GM19023 (cell line): ENCODE data around the gene BRD4.

Experiments
- ATAC-seq: cut with Tn5 transposase; IDR thresholded peaks from one replicate; pipeline ENCODE4 v1.9.1; 2021; ENCODE audit warnings: mild to moderate bottlenecking, moderate library complexity; ENCODE audit not compliant: unreplicated experiment

The BRD4 gene

DNA sequence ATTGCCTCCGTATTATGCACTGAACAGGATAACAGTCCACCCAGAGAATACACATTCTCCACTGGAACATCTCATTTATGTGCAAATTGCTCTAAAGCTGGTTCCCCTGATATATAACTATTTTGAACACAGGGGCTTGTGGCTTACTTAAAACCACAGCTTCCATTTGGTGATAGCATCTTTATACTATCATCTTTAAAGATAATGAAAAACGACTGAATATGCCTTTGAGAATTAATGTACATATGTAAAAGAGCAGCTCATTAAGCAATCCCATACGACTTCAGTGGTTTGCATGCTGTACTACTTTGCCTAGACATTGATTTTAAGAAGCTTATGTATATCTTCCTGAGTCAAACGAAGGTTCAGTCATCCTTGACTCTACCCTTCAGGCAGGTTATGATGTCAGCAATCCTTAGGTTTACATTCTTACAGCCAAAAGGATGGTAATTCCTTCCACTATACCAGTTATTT, 40.8 kb downstream of the BRD4 start:
- ATAC-seq: no peak

DNA sequence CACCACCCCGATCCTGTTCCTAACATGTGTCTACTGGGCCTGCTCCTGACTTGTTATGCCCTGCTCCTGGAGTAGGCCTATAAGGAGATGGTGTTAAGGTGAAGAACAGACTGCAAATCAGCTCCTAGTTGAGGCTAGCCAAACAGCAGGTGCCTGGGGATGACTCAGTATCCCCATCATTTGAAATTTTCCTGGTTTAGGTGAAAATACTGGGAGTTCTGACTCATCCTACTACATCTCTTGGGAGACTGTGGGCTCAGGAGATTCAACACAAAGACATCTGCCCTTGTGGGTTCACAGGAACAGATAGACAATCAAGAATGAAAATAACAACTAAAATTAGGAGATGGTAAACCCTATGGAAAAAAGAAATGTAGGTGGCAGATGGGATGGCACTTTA, 41.2 kb downstream of the BRD4 start:
- no peak for ATAC-seq

DNA sequence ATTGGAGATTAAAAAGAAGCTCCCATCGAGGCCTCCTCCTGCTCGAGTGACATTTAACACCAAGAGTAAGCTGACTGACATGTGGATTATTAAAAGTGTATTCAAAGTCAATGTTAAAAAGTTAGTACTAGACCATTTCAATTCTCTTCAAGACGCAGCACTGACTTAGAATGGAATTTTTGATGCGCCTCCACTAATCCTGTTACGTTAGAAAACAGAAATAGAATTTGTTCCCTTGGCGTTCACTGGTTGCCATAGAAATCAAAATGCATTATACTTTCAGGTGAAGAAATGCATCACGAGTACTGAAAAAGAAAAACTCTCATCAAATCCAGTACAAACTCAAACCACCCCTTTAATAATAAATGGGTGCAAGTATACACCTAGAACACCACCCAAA, 42.2 kb downstream of the BRD4 start:
- no peak for ATAC-seq

DNA sequence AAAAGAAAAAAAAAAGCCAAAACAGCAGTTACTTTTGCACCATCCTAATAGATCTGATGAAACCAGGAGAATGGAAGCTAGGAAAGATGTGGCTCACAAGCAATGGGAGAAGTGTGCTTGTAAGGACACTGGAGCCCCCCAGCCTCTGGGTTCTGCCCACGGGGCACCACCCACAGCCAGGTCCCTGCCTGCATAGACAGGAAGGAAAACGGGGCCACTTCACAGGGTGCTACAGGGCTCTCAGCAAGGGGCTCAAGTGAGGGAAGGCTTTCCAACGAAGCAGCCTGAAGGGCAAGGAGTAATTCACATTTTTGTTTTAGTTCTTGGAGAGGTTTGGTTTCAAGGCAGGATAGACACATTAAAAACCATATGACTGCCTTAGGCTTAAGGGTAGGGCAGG, 42.7 kb downstream of the BRD4 start:
- no peak for ATAC-seq

DNA sequence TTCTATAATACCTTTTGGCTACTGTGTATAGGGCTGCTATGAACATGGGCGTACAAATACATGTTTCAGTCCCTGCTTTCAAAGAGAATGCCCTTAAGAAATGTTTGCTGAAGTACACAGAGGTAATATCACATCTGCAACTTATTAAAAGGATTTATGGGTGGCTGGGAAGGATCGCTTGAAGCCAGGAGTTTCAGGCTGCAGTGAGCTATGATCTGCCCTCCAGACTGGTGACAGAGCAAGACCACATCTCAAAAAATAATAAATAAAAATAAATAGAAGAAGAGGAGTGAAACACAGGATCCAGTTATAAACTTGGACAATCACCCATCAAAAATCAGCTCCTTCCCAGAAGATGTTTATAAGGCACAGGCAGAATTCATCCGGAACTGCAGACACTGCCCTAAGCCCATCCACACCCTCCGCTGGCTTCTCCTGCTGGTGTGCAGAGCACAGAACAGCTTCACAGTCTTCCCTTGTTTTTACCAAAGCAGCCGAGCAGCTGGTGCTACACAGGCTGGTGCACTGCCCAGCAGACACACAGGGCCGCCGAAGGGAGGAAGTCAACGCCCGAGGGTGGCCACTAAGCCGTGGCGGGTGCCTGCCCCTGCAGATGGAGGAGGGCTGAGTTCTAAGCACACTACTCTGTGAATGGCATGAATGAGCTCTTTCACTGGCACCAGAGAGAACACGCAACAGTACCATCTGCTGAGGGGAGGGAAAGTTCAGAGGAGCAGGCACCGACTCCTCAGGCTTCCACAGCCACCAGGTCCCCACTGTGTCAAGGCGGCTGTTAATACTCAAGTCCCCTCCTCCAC, 44.0 kb downstream of the BRD4 start:
- no peak for ATAC-seq

DNA sequence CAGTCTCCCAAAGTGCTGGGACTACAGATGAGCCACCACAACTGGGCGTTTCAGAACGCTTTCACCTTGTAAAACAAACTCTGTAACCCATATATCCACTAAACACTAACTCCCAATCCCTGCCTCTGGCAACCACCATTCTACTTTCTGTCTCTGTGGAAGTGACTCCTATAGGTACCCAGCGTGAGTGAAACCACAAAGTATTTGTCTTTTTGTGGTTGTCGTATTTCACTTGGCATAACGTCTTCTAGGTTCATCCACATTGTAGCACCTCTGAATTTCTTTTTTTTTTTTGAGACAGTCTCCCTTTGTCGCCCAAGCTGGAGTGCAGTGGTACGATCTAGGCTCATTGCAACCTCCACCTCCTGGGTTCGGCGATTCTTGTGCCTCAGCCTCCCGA, 44.8 kb downstream of the BRD4 start:
- ATAC-seq: no peak

DNA sequence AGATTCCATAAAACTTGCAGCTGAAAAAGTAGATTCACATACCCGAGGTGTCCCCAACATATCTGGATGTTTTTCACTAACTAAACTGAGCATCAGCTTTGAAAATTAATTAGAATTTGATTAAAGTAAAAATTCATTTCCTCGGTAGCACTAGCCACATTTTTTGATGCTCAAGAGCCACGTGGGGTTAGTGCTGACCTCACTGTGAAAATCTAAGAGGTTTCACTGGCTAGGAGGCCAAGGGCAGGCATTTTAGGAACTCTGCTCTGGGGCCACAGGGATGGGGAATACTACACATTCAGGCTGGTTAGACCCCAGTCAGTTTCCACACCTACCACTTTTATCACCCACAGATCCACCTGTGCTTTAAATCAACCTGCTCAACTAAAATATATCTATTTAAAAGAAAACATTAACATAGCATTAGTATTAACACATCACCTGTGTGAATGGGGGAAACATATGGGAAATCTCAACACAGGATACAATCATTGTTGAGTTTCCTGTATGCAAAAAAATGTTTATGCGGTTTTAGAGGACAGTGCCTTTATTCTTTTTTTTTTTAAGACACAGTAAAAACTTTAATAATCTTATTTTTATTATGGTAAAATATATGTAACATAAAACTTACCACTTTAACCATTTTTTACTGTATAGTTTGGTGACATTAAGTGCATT, 45.5 kb downstream of the BRD4 start:
- no peak for ATAC-seq

DNA sequence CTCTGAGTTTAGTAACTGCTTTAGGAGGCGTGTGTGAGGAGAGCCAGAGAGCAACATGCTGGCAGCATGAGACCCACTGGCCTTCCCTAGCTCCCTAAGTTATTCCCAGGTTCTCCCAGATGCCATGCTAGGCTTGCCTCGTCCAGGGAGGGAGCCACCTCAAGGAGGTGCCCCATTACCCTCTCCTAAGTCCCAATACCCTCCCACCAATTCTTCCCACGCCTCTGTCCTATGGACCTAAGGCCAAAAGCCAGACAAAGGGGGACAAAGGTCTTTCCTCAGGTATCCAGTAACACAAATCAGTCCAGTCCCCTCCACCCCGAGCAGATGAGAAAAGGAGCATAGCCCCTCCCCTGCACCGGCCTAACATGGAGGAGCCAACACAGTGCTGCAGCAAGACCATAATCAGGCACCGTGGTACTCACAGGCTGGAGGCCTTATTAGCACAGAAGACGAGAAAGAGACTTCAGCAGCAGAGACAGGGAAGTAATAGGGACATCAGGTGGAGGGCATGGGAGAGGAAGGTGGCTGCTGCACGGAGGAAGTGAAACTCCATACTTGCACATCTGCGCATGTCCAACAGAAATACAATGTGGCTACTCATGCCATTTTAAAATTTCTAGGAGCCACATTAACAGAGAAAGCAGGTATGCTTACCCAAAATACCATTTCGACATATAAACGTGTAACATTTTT, 46.3 kb downstream of the BRD4 start:
- no peak for ATAC-seq

DNA sequence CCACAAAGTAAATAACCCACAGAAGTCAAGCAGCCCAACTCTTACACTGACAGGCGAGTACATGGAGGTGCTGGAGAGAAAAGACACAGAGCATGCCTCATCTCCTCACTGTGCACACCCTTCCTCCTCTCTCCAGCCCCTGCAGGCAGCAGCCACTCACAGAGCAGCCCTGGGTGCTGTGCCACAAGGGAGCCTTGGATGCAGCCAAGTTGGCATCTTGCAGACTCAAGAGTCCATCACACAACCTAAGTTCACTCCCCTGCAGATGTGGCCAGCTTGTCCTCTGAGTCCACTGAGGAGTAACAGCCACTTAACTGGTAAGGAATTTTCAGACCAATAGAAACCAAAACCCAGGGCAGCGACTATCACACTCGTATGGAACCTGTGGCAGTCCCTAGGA, 47.4 kb downstream of the BRD4 start:
- ATAC-seq: no peak

DNA sequence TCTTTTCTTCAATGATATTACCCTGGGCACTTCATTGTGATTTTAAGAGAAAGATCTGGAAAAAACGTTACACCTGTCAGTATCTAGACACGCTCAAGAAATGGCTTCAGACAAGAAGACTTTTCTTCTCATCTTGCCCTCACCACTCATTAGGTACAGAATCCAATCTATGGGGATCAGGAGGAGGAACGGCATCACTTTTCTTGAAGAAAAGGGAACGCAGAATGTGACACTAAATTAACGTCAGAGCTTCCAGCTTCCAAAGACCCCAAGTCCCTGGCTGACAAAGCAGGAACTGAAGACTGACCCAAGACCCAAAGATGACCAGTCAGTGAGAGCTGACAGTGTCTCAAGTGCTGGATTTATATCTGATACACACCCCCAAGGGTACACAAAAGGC, 48.2 kb downstream of the BRD4 start:
- no peak for ATAC-seq

DNA sequence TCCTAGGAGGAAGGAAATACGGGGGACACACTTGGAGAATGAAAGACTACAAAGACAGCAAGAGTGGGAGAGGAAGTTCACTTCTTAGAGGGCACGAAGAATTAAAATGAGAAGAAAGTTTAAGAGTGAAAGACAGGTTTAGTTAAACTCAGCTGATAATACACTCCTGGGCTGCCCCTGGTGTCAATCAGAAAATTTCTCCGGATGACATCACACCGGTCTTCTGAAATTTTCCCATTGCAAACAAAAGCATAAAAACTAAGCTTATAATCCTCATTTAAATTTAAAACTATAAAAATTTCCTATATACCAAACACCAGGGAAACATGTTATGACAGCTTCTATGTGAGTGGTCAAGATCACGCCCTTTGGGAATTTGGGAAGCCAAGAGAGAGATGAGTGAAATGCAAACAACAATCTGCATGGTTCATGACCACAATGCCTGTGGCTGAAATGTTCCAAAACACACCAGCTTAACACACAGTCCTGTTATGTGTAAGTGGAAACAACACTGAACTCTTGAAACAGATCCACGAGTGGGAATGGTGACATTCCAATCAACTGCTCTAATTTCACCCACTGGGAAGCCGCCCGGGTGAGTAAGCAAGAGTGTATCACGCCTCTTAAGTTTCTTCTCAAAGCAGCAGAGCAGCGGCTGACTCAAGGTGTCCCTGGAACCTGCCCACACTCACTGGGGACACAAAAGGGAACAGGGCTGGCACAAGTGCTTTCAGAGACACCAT, 49.0 kb downstream of the BRD4 start:
- ATAC-seq: no peak

DNA sequence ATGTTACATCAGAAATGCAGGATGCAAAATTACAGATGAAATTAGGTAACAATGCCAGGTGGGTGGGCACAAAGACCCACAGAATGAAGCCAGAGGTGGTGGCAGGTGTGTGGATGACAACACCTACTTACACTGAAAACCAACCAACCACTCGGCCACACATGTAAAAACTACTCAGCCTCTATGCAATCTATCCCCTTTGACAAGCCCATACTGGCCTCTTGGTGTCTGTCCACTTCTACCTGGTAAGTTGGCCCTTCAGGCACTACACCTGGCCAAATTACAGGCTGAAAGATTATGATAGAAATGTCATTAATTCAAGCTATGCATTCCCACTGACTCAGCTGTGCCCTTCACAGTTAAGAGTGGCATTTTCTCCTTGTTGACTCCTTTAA, 50.0 kb downstream of the BRD4 start:
- no peak for ATAC-seq

DNA sequence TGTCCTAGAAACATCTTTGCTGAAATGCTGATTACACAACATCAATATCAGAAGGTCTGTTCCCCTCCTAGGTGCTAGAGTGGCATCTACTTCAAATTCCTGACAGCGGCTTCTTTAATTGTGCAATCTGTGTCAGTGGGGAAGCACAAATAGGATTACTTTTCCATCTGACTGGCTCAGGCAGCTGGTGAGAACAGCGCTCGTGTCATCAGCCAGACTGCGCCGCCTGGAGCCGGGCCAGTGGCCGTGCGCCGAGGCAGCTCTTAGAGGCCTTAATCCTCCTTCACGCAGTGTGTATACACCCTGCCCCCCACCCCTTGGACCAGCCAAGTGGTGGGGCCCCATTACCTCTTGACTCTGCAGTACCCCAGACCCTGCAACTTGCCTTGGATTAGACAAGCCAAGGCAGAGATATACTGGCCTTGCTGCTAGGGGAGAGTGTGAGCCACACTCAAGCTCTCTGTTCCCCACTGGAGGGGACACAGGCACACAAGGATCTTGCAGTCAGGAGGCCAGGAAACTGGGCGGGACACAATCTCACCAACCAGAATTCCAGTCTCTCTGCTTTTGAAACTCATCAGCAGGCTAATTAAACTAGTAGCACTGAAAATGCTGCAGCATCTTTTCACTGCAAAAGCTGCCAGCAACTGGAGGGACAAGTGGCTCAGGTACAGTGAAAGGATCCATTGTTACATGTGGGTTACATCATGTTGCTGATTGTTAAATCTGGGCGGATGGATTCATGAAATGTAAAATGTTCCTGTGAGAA, 51.2 kb downstream of the BRD4 start:
- no peak for ATAC-seq

DNA sequence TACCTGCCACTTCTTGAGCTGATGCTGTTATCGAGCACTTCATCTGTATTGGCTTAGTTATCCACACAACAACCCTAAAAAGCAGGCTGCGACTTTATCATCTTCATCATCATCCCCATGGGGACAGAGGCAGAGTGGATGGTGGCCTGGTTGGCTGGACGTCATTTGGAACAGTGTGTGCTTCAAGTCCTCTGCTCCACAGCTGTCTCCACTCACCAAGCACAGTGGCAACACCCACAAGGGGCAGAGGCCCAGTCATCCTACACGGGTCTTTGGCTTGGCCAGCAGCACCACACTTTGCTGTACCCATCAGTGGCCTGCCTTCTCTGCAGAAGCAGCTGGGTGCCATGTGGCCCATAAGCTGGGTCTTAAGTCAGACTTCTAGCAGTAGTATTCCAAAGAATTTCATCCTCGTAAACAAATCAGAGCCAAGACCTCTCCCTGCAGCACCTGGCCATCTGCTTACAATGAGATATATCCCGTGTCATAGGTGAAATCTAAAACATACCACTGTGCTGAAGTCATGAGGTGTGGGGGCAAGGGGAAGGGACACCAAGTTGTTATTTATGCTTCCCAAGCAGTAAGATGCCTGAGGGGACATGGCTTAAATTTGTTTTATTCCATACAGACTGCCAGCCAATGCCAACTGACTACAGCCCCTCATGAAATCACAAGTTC, 52.2 kb downstream of the BRD4 start:
- no peak for ATAC-seq

DNA sequence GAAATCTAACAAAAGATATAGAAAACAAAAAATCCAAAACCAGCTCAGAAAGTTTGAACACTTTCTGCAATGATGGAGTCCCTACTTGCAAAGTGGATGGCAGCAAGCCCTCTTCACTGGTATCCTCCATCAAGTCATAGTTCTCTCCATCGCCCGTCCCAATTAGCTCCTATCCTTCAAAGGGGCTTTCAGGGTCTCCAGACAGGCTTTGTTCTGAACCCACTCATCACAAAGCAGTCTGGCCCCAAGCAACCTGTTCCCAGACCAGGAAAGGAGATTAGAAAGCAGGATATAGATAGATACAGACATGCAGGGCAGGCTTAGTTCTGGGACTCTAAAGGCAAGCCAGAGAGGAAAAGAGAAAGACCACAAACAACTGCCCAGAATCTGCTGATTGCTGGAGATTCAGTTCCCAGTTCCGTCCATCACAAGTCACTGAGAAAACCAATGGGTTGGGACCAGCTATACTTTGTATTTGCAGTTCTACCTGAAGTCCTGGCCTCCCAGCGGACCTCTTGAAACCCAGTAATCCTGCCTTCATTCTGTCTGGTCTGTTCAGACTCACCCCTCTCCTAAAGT, 52.9 kb downstream of the BRD4 start:
- ATAC-seq: no peak

DNA sequence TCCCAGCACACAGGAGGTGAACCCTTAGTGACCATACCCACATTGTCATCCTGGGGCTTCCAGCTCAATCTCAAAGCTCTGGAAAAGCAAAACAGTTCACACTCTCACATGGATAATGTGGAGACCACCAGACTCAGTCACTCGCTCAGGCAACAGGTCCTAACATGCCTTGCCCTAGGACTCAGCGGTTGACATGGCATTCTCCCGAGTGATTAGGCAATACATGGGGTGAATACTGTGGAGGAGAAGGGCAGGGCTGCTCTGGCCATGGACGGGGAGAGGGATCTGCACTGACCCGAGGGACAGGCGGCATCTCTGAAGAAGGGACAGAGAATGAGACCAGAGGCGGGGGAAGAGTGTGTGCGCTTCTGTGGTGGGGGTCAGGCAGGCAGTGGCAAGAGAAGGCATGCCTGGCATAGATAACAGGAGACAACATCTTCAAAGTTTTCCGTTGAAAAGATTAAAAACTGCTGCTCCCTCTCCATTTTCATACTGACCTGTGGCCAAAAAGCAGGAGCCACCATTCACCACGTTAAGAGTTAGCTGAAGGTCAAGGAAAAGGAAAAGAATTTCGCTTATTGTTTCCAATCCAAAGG, 55.6 kb downstream of the BRD4 start:
- no peak for ATAC-seq

DNA sequence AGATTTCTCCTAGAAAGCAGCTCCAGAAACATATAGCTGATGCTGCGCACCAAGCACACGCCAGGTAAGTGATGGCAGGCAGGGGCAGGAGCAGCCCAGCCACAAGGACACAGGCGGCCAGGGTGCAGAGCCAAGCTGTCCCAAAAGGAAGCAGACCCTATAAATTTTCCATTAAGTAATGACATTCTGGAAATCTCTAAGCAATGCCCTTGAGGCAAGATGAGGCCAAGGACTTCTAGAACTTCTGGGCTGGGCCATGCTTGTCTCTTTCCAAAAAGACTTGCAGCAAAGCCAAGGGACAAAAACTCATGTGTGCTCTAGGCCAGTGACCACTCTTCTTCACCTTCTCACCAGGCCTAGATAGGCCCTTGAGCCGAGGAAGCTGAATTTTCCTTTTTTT, 57.9 kb downstream of the BRD4 start:
- ATAC-seq: no peak

DNA sequence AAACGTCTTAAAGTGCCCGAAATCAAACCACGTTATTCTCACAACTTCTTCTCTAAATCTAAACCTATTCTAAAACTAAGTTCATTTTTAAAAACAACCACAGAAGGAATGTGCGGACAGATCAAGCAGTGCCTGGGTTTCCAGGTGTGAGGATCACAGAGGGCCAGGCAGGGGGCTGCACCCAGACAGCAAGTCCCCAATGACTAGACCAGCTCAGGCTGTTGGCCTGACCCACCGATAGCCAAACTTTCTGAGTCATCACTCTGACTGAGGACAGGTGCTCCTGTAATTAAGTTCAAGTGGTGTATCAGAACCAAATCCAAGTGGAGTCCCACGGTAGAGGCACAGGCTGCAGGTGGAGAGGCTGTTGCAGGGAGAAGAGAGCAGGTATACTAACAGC, 62.5 kb downstream of the BRD4 start:
- no peak for ATAC-seq

DNA sequence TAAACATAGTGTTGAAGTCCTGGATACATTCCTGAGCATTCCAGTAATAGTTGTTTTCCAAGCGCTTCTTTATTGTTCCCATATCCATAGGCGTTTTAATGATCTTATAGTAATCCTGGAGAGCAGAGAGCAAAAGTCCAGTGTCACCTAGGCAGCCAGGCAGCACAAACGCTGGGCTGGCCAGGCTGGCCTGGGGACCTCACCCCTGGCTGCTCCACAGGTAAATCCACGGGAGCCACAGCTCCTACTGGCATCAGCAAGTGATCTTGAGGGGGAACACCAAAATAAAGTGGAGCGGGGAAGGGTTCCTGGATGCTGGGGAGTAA, 63.4 kb downstream of the BRD4 start:
- no peak for ATAC-seq
